NCI-H1105 (cell line): ENCODE measurements around the gene GFER.

ENCODE experiments used
- DNase-seq: peaks from one replicate; lab custom pipeline; 2025; lab: John Stamatoyannopoulos, UW

GFER gene

DNA sequence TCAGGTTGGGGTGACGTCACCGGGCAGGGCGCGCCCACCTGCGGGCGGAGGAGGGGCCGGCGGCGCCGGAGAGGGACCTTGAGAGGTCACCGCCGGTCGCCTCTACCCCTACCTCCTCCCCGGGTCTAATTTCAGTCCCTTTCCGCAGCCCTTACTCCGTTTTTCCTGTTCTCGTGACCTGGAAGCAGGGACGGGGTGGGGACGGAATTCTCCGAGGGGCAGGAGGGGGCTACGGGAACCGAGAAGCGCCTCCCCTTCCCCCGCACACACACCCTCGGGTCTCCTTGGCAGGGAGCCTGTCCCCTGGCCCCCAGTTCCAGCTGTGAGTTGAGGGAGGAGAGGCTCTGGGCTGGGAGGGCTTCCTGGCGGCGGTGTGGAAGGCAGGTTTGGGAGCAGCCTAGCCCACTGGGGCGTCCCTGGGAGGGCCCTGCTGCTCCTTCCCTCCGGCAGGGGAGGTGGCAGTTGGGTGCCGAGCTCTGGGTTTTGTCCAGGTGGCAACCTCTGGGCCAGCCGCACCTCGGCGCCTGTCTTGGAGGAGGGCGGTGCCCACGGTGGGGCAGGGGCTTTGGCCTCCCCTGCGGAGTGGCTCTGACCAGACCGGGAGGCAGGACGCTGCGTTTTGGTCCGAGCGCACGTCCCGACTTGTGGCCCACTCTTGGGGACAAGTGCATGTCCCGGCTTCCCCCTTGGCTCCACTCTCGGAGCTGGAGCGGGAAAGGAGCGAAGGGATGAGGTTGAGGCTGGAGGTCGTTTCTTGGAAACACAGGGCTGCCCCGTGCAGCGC is 6.5 kb downstream of the GFER start:
- DNase-seq, result peak; percentile 39

DNA sequence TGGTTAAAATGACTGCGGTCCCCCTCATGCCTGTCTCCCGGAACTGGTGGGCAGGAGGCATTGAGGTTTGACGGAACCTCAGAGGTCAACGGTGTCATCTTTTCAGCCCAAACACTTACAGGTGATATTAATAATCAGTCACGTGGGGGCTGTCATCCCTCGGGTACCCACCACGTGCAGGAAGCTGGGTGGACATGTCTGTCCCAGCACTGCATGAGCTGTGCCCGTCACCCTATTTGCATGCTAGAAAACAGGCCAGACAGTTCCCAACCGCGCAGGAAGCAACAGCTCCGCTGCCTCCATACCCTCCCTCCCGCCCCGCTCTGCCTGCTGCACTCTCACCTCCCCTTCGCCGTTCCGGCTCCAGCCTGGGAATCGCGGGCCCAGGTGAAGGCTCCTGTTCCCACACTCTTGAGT is 7.2 kb downstream of the GFER start:
- no peak for DNase-seq

- DNase-seq, result no peak
Observed at GRCh38 chr16:1991588-1991947, 7.6 kb downstream of the GFER start.

GRCh38 chr16:1991948-1992703 is 8.1 kb downstream of the GFER start:
- DNase-seq, result no peak

DNA sequence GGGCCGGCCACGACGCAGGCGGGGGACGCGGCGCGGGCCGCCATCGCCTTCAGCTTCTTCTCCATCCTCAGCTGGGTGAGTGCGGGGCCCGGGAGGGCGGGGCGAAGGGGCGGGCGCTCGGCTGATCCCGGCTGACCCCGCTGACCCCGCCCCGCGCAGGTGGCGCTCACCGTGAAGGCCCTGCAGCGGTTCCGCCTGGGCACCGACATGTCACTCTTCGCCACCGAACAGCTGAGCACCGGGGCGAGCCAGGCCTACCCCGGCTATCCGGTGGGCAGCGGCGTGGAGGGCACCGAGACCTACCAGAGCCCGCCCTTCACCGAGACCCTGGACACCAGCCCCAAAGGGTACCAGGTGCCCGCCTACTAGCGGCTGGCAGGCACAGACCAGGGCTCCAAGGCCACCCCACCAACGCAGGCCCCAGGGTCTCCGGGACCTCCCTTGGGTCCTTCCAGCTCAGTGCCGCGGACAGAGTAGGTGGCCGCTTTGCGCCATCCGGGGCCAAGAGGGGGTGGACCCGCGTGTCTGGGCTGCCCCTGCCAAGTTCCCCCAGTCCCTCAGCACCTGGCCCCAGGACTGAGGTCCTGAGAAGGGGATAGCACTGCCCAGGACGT is 8.8 kb downstream of the GFER start:
- DNase-seq, result no peak

DNA sequence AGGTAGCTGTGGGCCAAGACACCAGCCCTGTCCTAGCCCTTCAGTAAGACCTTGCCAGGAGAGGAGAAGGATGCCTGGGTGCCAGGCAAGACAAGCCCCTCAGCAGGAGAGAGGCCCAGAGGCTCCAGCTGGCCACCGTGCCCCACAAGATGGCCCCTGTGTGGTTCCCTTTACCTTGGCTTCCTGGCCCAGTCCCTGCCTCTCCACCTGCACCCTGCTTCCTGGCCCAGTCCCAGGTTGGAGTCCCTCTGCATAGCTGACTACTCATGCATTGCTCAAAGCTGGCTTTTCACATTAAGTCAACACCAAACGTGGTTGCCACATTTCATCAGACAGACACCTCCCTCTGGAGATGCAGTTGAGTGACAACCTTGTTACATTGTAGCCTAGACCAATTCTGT is 9.7 kb downstream of the GFER start:
- DNase-seq, result no peak

- DNase-seq, result no peak
Observed at GRCh38 chr16:1997494-1998359, 13.7 kb downstream of the GFER start.

DNA sequence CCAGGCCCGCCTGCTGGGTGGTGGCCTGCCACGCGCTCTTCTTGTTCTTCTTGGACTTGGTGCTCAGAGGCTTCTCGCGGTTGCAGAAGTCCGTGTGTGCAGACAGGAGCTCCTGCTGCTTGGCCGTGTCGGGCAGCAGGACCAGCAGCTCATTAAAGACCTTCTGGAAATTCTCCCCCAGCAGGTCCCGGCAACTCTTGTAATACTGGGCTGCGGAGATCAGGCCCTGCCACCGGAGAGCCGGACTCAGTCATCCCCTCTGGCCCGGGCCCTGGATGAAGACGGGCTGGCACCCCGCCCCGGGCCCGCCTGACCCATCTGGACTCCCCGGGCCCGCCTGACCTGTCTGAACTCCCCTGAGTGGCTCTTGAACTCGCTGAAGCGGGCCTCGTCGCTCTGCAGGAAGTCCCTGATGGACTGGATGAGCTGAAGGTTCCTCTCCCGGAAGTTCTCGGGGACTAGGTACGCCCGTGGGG is 14.4 kb downstream of the GFER start:
- no peak for DNase-seq

- DNase-seq, result no peak
Observed at GRCh38 chr16:1998852-1999801, 15.1 kb downstream of the GFER start.

- no peak for DNase-seq
Observed at GRCh38 chr16:1999866-2000514, 16.0 kb downstream of the GFER start.

DNA sequence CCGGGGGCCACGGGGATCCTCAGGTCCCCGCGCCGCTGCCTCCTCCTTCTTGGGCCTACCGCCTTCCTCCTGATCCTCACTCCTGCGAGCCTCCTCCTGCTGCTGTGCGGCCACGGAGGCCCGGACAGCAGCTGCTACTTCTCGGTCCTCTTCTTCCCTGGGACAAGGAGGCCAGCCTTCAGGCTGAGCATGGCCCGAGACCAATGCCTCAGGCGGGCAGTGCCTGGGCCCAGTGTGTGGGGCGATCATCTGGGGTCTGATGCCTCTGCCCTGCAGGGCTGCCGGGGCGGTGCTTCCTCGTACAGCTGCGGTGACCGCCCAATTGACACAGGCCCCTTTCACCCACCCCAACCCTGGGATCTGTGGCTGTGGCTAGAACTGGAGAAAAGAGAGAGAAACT is 17.0 kb downstream of the GFER start:
- no peak for DNase-seq

- DNase-seq, result no peak
Observed at GRCh38 chr16:2001456-2002355, 17.7 kb downstream of the GFER start.

DNA sequence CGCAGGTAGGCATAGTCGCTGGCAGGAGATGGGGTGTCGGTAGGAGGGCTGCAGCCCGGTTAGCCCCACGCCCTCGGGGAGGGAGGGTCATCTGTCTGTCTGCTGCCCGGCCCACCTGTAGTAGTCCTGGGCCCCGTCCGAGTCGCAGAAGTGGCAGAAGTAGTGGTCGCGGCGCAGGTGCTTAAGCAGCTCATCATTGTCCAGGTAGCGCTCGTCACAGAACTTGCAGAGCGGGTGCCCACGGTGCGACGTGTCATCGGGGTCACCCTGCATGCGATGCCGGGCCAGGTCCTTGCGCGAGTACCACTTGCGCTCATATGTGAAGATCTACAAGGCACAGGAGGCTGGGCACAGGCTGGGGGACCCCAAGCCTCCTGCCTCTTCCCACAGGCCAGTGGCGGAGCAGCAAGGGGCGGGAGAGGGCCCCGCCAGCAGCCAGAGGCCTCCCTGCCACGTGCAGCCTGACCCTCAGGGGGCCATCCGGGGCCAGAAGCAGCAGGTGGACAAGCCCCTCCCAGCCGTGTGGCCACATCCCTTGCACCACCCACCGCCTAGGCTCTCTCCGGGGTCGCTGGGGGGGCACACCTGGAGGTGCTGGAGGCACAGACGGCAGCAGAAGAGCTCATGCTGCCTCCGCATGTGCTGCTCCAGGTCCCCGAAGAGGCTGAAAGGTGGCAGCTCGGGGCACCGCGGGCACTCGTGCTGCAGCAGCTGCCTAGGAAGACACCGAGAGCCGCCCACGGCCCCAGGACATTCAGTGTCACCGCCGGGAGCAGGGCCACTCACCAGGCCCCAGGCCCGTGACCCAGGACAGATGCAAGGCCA is 18.6 kb downstream of the GFER start:
- DNase-seq, result no peak

- DNase-seq, result no peak
Observed at GRCh38 chr16:2003231-2003826, 19.3 kb downstream of the GFER start.

- peak; percentile 85 for DNase-seq
Observed at GRCh38 chr16:2003827-2004641, 20.0 kb downstream of the GFER start.

DNA sequence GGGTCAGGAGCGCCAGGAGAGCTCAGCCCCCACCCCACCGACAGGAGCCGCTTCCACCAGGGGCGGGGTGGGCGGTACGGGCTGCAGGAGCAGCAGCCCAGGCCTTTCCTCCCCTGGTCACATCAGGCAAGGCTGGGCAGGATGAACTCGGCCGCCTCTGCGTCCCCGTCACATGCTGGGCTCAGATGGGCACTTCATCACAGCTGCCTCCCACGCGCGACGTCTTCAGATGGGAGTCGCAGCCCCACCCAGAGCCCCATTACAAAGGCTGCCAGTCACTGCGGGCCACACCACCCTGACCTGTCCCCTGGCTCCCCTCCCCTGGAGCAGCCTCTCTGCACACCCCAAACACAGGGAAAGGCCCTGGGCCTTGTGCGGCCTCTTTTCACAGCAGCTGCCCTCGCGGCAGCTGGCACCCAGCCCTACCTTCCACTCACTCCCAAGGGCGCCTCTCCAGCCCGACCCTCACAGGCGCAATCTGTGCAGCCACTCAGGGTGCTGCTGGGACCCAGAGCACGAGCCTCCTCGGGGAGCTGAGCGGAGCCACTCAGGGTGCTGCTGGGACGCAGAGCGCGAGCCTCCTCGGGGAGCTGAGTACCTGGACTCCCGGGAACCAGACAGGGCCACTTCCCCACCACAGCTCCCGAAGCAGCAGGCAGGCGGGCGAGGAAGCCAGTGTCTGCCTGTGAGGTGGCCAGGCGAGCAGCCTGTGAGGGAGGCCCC is 21.0 kb downstream of the GFER start:
- no peak for DNase-seq
